ENCODE data around the gene TRIM27.

TRIM27 gene

GRCh38 chr6:28865401-28866204 lies 58.2 kb downstream of the TRIM27 start:
- TF ChIP-seq CTCF (IDR thresholded peaks at IDR 0.05), result no peak
- Histone ChIP-seq H3K27ac (peak overlapping the region in 1 of 2 donors; percentile 94), H3K4me3 (peak overlapping the region; percentile 94)
- no peak for DNase-seq (ENCODE audit: low spot score)

- no peak for TF ChIP-seq CTCF (IDR thresholded peaks at IDR 0.05)
- Histone ChIP-seq H3K27ac (peak overlapping the region; percentile 74 to 75), H3K4me3 (peak overlapping the region; percentile 85)
- DNase-seq (ENCODE audit: low spot score), result no peak
These were observed 59.4 kb downstream of the TRIM27 start for GRCh38 chr6:28864326-28864923.

- Histone ChIP-seq H3K27ac (peak overlapping the region; percentile 74 to 75), H3K4me3 (peak overlapping the region; percentile 85)
- no peak for TF ChIP-seq CTCF (IDR thresholded peaks at IDR 0.05)
- DNase-seq (ENCODE audit: low spot score), result peak; percentile 86
These were observed 60.0 kb downstream of the TRIM27 start for GRCh38 chr6:28863604-28864325.

GRCh38 chr6:28862077-28862476 lies 61.7 kb downstream of the TRIM27 start:
- TF ChIP-seq CTCF (IDR thresholded peaks at IDR 0.05), result no peak
- no peak for DNase-seq (ENCODE audit: low spot score)
- Histone ChIP-seq H3K4me3 (no peak overlapping the region), H3K27ac (no peak overlapping the region)

- Histone ChIP-seq H3K27ac (no peak overlapping the region), H3K4me3 (no peak overlapping the region)
- DNase-seq (ENCODE audit: low spot score), result no peak
- no peak for TF ChIP-seq CTCF (IDR thresholded peaks at IDR 0.05)
These were observed 62.4 kb downstream of the TRIM27 start for GRCh38 chr6:28861339-28861738.

GRCh38 chr6:28860581-28860980 lies 63.2 kb downstream of the TRIM27 start:
- Histone ChIP-seq H3K27ac (no peak overlapping the region), H3K4me3 (no peak overlapping the region)
- TF ChIP-seq CTCF (IDR thresholded peaks at IDR 0.05), result no peak
- DNase-seq (ENCODE audit: low spot score), result no peak
